HPDE6-E6E7 (cell line): ENCODE results near the gene HNRNPM.
"Not testable (repeated sequence)": the region's sequence is repeated elsewhere in the genome, so short reads cannot be mapped to it uniquely, and the experiment has no call there.

Experiments
- DNase-seq: peaks from one replicate; pipeline ENCODE4 v3.0.0; 2011; ENCODE audit warnings: missing footprints; ENCODE audit errors: extremely low spot score

HNRNPM gene

DNA sequence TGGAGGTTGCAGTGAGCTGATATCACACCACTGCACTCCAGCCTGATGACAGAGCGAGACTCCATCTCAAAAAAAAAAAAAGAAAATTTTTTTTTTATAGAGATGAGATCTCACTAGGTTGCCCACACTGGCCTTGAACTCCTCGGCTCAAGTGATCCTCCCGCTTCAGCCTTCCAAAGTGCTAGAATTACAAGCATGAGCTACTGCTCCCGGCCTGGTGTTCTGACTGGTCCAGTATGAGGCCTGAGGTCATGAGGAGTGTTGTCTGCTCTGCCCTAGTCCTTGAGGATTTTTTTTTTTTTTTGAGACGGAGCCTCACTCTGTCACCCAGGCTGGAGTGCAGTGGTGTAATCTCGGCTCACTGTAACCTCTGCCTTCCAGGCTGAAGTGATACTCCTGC, 19.4 kb upstream of the HNRNPM start:
- DNase-seq: not testable (repeated sequence)

DNA sequence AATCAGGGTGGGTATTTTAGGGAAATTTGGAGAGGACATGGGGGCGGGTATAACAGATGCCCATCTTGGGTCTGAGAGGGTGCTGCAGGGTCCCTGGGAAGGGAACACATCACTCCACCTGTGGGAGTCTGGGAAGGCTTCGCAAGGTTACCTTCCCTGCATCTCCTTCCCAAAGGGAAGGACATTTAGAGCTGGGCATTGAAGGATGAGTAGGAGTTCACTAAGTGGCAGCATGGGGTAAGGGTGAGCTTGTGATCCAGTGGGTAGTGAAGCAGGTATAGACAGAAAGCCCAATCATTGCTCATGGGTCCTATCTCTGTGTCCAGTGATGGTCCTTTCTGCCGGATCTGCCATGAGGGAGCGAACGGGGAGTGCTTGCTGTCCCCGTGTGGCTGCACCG, 18.5 kb upstream of the HNRNPM start:
- DNase-seq: no peak

DNA sequence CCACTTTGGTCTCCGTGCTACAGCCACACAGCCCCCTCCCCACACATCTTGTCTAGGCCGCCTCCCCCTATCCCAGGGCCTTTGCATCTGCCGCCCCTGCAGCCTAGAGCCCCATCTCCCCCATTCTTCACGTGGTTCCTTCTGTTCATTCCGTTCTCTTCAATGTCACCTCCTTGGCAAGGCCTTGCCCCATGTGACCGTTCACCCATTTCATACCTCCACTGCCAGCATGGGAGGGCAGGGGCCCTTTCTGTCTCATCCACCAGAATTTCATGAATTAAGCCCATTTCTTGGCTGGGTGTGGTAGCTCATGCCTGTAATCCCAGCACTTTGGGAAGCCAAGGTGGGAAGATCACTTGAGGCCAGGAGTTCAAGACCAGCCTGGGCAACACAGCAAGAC, 15.7 kb upstream of the HNRNPM start:
- no peak for DNase-seq

DNA sequence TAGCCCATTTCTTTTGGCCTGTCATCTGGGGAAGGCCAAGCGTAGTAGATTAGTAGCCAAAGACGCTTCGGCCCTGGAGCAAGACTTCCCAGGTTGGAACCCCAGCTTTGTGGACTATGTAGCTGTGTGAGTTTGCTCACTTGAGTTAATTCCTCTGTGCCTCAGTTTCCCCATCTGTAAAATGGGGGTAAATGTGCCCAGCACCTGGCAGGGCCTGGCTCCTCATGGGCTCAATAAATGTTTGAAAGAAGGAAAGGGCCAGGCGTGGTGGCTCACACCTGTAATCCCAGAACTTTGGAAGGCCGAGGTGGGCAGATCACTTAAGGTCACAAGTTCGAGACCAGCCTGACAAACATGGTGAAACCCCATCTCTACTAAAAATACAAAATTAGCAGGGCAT, 14.9 kb upstream of the HNRNPM start:
- DNase-seq: no peak

DNA sequence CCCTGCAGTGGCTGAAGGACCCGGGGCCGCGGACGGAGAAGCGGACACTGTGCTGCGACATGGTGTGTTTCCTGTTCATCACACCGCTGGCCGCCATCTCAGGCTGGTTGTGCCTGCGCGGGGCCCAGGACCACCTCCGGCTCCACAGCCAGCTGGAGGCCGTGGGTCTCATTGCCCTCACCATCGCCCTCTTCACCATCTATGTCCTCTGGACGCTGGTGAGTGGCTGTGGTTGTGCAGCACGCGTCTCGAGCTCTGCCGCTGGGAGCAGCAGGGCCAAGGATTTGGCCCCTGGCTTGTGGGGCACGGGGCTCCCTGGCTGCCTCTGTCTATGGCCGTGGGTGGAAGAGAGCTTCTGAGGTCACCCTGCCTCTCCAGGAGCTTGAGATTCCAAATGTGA, 14.1 kb upstream of the HNRNPM start:
- no peak for DNase-seq

DNA sequence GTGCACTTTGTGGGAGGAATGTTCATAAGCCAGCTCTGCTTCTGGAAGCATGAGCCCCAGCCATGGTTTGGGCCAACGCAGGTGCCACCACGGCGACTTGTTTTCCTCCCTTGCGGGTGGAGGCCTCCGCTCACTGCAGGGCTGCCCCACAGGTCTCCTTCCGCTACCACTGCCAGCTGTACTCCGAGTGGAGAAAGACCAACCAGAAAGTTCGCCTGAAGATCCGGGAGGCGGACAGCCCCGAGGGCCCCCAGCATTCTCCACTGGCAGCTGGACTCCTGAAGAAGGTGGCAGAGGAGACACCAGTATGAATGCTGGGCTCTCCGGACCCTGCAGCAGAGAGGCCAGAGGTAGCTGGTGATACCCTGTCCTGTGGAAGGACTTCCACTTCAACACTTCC, 6.5 kb upstream of the HNRNPM start:
- DNase-seq: no peak

DNA sequence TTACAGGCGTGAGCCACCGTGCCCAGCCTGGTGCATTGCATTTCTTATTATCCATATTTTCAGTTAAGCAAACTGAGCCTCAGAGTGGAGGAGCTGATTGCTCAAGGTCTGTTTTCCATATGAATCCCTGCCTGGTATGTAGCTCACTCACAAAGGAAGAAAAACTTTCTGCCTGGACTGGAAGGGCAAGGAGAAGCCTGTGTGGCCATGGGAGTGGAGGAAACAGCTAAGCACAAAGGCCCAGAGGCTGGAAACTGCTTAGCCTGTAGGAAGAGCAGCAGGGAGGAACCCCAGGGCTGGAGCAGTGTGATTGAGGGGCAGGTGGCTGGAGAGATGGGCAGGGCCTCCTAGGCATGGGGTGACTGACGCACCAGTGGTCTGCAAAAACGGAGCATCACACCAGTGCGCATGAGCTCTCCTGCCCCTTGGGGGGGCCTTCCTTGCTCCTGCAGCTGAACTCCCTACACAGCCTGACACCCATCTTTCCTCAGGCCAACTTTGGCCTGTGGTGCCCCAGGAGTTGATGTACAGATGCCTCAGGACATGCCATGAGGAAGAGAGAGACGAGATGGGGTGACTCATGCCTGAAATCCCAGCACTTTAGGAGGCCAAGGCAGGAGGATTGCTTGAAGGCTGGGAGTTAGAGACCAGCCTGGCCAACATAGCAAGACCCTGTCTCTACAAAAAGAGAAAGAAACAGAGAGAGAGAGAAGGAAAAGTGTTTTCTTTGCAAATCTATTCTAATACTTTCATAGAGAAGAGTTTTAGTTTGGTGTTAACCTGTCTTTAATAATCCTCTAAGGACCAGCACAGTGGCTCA, 2.8 kb upstream of the HNRNPM start:
- DNase-seq: no peak

DNA sequence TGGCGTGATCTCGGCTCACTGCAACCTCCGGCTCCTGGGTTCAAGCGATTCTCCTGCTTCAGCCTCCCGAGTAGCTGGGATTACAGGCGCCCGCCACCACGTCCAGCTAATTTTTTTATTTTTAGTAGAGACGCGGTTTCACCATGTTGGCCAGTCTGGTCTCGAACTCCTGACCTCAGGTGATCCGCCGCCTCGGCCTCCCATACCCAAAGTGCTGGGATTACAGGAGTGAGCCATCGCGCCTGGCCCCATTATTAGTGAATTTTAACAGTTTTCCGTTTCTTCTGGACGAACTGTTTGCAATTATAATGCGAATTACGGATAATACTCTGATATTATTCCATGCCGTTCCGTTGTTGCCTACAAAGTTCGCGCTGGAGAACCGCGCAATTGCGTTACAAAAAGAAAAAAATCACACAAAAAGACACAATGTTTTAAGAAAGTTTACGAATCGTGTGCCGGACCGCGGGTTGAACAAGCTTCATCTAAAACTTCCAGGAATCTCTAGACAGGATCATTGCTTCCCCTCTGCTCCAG, 567 bp upstream of the HNRNPM start:
- not testable (repeated sequence) for DNase-seq

DNA sequence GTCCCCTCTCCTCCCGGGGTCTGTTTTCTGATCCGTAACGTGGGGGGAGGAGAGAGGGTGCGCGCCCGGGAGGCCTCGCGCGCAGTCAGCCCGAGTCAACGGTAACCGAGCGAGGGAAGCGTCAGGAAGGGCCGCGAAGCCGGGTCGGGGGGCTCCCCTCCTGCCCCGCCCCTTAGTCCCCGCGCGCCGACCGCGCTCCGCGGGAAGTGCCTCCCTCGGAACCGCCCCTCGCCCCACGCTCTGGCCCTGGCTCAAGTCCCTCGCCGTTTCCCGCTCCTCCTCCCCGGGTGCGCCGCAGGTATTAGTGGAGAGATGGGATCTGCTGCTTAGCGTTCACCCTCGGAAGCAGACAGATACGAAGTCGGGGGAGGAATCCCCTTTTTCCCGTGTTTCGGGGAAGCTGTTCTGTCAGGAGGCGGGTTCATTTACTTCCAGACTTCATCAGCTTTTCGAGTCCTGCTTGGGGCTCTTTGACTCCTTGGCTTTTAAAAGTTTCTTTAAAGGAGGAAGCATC, 770 bp downstream of the HNRNPM start:
- DNase-seq: no peak

DNA sequence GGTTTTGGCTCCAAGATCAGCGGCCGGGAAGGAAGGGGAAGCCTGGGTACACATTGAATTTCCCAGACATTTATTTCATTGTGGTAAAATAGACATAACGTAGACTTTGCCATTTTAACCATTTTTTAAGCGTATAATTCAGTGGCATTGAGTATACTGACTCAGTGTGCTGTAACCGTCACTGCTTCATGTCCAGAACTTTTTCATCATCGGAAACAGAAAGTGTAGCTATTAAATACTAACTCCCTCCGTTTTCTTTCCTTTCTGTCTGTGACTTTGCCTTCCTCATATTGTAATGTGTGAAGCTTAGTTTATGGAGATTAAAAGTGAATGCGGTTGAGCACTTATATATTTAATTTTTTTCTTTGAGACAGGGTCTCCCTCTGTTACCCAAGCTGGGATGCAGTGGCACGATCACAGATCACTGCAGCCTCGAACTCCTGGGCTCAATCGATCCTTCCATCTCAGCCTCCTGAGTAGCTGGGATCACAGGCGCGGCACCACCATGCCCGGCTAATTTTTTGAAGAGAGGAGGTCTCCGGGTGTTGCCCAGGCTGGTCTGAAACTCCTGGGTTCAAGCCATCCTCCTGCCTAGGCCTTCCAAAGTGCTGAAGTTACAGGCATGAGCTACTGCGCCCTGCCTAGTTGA, 1.4 kb downstream of the HNRNPM start:
- no peak for DNase-seq

DNA sequence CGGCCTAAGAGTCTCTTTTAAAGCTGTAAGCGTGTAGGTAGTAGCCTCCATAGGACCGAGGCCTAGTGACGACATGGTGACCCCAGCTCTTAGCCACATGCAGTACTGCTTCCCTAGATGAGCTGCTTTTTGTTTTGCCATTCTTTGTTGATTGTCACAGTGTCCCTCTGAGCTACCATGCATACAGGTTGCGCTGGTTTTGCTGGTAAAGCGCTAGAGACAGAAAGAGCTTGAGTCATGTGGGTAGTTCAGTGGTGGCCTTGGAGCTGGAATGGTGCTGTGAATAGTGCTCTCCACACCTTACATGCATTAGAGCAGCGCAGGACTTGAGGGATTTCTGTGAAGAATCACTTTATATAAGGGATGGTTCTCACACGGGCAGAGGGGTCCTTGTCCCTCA, 5.1 kb downstream of the HNRNPM start:
- no peak for DNase-seq

DNA sequence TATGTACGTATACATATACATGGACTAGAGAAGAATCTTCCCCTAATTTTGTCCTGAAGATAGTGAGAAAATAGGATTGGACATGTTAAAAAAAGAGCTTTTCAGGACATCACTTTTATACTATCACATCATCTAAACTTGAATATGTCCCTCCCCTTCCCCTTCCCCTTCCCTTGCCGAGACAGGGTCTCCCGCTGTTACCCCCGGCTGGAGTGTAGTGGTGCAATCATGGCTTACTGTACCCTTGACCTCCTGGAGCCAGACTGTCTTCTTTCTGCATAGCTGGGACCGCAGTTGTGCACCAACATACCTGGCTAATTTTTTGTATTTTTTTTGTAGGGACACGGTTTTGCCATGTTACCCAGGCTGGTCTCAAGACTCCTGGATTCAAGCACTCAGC, 6.6 kb downstream of the HNRNPM start:
- no peak for DNase-seq

DNA sequence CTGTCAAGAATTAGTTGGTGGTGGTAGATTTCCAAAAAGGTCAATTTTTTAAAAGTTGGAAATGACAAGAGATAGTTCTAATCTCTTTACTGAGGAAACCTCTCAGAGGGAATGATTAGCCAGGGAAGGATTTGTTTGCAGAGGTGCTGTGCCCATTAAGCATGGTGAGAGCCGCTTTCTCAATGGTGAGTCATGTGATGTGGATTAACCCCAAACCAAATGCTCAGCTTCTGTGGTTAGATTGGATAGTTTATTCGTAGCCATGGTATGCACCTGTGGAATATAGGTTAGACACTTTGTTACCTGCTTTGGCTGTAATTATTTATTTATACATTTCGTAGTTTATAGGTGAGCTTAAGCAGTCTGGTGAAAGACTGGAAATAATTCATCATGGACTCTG, 7.1 kb downstream of the HNRNPM start:
- DNase-seq: peak; percentile 78

DNA sequence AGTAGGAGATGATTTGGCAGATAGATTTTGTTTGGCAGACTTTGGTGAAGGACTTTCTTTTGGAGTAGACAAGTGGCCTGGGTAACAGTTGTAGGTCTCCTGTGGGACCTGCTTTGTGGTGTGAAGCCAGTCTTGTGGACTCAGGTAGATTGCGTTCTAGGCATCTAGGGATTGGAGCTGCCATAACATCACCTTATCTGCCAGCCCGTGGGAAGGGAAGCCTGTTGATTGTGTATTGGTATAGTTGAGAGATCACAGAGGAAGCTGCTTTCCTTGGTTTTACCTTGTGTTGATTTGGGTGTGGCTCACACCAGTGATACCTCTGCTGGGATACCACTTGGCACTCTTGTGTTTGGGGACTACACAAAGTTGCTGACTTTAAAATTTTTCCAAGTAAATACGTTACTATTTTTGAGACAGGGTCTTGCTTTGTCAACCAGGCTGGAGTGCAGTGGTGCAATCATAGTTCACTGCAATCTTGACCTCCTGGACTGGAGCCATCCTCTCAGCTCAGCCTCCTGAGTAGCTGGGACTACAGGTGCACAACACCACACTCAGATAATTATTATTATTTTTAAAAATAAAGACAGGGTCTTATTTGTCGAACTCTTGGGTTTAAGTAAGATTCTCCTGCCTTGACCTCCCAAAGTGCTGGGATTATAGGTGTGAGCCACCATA, 7.8 kb downstream of the HNRNPM start:
- no peak for DNase-seq

DNA sequence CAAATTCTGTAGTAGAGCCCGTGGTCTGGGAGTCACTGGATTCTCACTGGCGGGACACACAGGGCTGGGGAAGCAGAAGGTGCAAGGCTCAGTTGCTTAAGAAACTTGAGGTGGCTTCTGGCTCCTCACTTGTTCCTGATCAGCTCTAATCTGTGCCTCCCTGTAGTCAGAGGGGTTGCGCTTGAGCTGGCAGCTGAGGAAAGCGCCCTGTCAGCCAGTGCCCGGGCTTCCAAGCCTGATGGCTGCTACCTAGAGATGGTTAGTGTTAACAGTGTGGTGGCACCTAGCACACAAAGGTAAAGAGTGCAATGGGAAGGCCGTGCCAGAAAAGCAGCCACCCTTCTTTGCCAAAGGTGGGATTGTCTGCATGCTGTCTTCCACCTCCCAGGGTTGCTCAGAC, 8.8 kb downstream of the HNRNPM start:
- DNase-seq: no peak

DNA sequence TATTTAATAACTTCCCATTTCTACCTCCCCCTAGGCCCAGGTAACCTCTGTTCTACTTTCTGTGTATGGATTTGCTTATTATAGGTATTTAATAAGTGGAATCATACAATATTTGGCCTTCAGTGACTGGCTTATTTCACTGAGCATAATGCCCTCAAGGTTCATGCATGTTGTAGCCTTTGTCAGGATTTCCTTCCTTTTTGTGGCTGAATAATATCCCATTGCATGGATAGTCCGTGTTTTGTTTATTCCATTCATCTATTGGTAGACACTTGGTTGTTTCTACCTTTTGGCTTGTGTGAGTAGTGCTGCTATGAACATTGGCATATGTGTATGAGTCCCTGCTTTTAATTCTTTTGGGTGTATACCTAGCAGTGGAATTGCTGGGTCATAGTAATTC, 9.4 kb downstream of the HNRNPM start:
- no peak for DNase-seq

DNA sequence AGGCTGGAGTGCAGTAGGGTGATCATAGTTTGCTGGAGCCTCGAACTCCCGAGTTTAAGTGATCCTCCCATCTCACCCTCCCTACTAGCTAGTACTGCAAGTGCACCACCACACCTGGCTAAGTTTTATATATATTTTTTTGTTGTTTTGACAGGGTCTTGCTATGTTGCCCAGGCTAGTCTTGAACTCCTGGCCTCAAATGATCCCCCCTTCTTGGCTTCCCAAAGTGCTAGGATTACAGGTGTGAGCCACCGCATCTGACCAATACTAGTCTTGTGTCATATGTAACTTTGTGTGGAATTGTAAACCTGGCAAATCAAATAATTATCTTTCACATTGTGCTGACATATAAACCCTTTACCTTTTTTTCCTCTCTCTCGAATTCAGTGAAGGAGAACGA, 10.2 kb downstream of the HNRNPM start:
- no peak for DNase-seq

DNA sequence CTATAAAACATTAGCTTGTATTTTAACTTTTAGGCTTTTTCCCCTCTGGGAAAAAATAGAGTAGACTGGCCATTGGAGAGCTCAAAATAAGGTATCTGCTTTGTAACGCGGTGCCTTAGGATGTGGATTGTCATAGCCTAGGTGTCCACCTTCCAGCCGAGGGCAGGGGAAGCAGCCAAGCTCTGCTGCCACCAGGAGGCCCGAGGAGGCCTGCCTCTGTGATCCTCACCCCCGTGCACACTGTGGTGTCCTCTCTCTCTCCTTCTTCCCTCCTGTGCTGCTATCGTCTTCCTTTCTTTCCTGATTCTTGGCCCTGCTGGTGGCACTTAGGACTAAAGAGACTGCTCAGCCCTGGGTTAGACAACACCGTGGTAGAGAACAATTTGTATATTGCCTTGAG, 11.3 kb downstream of the HNRNPM start:
- DNase-seq: no peak

DNA sequence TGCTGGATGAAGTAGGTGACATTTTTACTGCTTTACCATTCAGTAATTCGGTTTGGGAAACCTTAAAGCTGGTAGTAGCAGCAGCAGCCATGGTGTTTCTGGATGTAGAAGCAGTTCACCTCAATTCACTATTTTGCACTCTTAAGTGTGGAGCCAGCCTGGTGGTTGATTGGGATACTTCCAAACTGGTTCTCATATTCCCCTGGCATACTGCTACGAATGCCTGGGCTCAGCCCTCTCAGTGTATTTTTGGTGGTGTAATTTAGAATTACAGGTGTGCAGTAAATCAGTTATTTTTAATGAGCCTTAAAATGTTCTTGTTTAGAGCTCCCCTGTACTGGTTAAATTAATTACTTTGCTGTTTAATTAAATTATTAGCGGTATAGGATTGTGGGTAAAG, 12.4 kb downstream of the HNRNPM start:
- DNase-seq: no peak

DNA sequence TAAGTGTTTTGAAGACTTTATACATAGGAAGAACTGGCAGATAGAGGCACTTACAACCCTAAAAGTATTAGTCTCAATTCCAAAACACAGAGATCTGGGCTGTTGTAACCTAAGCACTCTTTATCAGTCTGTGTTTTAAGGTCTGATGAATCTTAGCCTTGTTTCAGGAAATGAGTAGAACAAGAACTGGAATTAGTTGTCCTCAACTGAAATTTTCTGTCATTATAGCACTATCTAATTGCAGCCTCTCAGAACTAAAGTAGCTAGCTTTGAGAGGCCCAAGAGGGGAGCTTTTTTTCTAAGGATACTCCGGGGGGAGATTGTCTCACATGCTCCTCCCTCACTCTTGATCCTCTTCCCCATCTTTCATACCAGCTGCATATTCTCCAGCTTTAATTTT, 13.1 kb downstream of the HNRNPM start:
- DNase-seq: no peak

DNA sequence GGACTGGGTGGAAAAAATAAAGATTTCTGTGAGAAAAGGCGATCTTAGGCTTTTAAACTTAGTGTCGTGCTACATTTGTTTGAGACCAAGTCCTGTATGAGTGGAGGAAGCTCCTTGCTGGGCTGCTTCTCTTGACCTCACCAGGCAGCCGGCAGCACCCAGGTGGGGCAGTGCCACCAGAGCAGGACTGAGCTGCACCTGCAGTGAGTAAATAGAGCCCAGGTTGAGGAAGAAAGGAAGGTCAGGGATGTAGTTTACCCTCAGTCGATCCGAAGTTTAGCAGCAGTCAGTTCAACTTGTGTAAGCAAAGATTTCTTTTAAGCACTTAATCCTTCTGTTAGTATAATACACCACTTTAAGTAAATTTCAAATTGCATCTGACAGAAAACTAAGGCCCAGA, 13.6 kb downstream of the HNRNPM start:
- no peak for DNase-seq

DNA sequence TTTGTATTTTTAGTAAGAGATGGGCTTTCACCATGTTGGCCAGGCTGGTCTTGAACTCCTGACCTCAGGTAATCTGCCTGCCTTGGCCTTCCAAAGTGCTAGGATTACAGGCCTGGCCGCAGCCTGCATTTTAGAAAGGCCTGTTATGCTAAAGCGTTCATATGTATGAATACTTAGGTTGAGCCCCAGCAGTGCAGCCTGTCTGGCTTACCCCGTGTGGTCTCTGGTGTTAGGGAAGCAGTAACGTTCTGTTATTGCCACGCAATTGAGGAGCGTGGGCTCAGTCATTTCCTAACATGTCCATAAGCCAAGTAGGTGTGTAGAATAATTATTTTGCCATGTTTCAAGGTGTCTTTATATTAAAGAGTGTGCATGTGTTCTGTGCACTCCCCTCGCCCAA, 14.3 kb downstream of the HNRNPM start:
- DNase-seq: no peak
